ENCODE measurements around the gene IGSF11.

Gene IGSF11

DNA sequence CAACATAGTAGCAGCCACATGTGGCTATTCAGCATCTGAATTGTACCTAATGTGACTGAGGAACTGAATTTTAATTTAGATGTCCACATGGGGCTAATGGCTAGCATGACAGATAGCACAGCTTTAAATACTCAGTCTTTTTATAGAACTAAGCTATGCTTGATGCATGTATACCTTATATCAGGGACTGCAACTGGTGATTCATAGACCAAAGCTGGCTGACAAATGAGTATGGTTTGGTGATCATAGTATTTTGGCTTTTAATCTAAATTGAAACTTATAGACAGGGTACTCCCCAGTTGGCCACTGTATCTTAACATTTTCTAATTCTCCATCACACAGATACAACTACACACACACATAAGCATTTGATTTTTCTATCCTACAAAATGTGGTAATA lies 83.6 kb downstream of the IGSF11 start:
- TF ChIP-seq SUZ12 (IDR thresholded peaks at IDR 0.05) (no peak), BHLHE40 (IDR thresholded peaks at IDR 0.05; ENCODE audit: borderline replicate concordance) (no peak), TARDBP (IDR thresholded peaks at IDR 0.05) (no peak), HDGF (IDR thresholded peaks at IDR 0.05; ENCODE audit: borderline replicate concordance) (no peak), FOXM1 (IDR thresholded peaks at IDR 0.05; ENCODE audit: borderline replicate concordance) (no peak), NFRKB (IDR thresholded peaks at IDR 0.05) (no peak), CTBP1 (IDR thresholded peaks at IDR 0.05; ENCODE audit: borderline replicate concordance) (no peak)
- ChIA-PET CTCF (no interaction called here), POLR2A (no interaction called here)
- DNase-seq (ENCODE audit: extremely low spot score), result no peak

DNA sequence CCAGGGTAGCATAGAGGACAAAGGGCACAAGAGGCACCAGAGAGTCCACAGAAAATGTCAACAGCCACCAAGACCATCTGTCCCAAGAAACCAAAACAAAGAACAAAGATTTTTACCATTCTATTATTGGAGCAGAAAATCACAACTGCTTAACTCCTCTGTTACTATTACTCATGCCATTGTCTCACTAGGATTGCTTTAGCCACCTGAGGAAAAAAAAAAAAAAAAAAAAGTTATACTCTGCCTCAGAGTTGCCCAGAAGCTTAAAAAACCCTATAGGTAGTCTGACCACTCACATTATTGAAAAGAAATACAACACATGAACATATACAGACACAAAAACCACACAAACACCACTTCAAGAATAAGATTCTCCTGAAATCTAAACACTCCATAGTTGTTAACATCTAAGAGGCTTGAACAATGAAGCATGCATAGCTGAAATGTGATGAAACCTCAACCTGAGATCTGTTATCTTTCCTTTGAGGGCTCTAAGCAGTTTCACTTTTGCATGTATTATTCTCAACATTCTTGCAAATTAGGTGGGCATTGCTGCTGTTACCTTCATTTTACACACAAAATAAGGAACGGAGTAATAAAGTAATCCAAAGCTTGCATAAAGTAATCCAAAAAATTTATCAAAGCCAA lies 85.4 kb downstream of the IGSF11 start:
- no peak for TF ChIP-seq ELF4 (IDR thresholded peaks at IDR 0.05)
- ChIA-PET POLR2A (no interaction called here), CTCF (no interaction called here)
- no peak for DNase-seq (ENCODE audit: extremely low spot score)

DNA sequence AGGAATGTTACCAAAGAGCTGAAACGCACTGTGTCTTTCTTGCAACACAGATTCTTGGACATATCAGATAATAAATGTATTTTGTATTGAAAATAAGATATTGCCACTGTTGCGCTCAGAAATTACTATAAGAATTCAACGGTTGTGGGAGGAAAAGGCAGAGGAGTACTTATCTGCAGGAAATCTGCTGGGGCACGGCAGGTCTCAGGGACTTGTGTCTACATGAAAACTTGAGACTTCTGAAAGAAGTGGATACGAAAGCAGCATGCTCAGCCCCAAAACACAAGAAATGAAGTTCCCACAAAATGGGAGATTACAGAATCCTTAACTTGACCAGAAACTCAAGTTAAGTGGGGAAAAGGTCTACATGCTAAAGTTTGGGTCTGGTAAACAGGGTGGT lies 86.5 kb downstream of the IGSF11 start:
- ChIA-PET CTCF (no interaction called here), POLR2A (no interaction called here)
- no peak for TF ChIP-seq TARDBP (IDR thresholded peaks at IDR 0.05)
- TF ChIP-seq, protein P1, sequence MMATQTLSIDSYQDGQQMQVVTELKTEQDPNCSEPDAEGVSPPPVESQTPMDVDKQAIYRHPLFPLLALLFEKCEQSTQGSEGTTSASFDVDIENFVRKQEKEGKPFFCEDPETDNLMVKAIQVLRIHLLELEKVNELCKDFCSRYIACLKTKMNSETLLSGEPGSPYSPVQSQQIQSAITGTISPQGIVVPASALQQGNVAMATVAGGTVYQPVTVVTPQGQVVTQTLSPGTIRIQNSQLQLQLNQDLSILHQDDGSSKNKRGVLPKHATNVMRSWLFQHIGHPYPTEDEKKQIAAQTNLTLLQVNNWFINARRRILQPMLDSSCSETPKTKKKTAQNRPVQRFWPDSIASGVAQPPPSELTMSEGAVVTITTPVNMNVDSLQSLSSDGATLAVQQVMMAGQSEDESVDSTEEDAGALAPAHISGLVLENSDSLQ (IDR thresholded peaks at IDR 0.05), result no peak
- TF ChIP-seq ELF4 (IDR thresholded peaks at IDR 0.05), result no peak
- no peak for TF ChIP-seq FOXK2 (IDR thresholded peaks at IDR 0.05)
- no peak for TF ChIP-seq SUZ12 (IDR thresholded peaks at IDR 0.05)
- TF ChIP-seq L3MBTL2 (conservative IDR thresholded peaks at IDR 0.05), result no peak
- TF ChIP-seq SP1 (IDR thresholded peaks at IDR 0.05), result no peak
- TF ChIP-seq NFRKB (IDR thresholded peaks at IDR 0.05), result no peak
- TF ChIP-seq ZNF384 (IDR thresholded peaks at IDR 0.05), result no peak
- no peak for TF ChIP-seq BHLHE40 (IDR thresholded peaks at IDR 0.05; ENCODE audit: borderline replicate concordance)
- TF ChIP-seq FOXA1 (IDR thresholded peaks at IDR 0.05), result no peak
- TF ChIP-seq ARNT (IDR thresholded peaks at IDR 0.05), result no peak
- TF ChIP-seq HDGF (IDR thresholded peaks at IDR 0.05; ENCODE audit: borderline replicate concordance), result no peak
- TF ChIP-seq CTBP1 (IDR thresholded peaks at IDR 0.05; ENCODE audit: borderline replicate concordance), result no peak
- TF ChIP-seq FOXM1 (IDR thresholded peaks at IDR 0.05; ENCODE audit: borderline replicate concordance), result no peak
- no peak for TF ChIP-seq LEF1 (IDR thresholded peaks at IDR 0.05; ENCODE audit: borderline replicate concordance)
- no peak for DNase-seq (ENCODE audit: extremely low spot score)

GRCh38 chr3:118946449-118946848 lies 88.2 kb downstream of the IGSF11 start:
- ChIA-PET CTCF (no interaction called here), POLR2A (no interaction called here)
- TF ChIP-seq ARNT (IDR thresholded peaks at IDR 0.05), result no peak
- no peak for TF ChIP-seq L3MBTL2 (conservative IDR thresholded peaks at IDR 0.05)
- TF ChIP-seq ZNF384 (IDR thresholded peaks at IDR 0.05), result no peak
- no peak for TF ChIP-seq ELF4 (IDR thresholded peaks at IDR 0.05)
- no peak for TF ChIP-seq FOXA1 (IDR thresholded peaks at IDR 0.05)
- TF ChIP-seq FOXM1 (IDR thresholded peaks at IDR 0.05; ENCODE audit: borderline replicate concordance), result no peak
- no peak for TF ChIP-seq BHLHE40 (IDR thresholded peaks at IDR 0.05; ENCODE audit: borderline replicate concordance)
- TF ChIP-seq LEF1 (IDR thresholded peaks at IDR 0.05; ENCODE audit: borderline replicate concordance), result no peak
- no peak for TF ChIP-seq SUZ12 (IDR thresholded peaks at IDR 0.05)
- DNase-seq (ENCODE audit: extremely low spot score), result no peak

- POLR2A ChIA-PET, result no interaction called here
- no peak for TF ChIP-seq SP1 (IDR thresholded peaks at IDR 0.05)
- TF ChIP-seq ZNF384 (IDR thresholded peaks at IDR 0.05), result no peak
- no peak for TF ChIP-seq TARDBP (IDR thresholded peaks at IDR 0.05)
- TF ChIP-seq NFRKB (IDR thresholded peaks at IDR 0.05), result no peak
- TF ChIP-seq HDGF (IDR thresholded peaks at IDR 0.05; ENCODE audit: borderline replicate concordance), result no peak
- no peak for TF ChIP-seq FOXA1 (IDR thresholded peaks at IDR 0.05)
- TF ChIP-seq, protein P1 (IDR thresholded peaks at IDR 0.05), result no peak
- TF ChIP-seq FOXM1 (IDR thresholded peaks at IDR 0.05; ENCODE audit: borderline replicate concordance), result no peak
- TF ChIP-seq BHLHE40 (IDR thresholded peaks at IDR 0.05; ENCODE audit: borderline replicate concordance), result no peak
- no peak for TF ChIP-seq SUZ12 (IDR thresholded peaks at IDR 0.05)
- no peak for TF ChIP-seq ARNT (IDR thresholded peaks at IDR 0.05)
- no peak for TF ChIP-seq CTBP1 (IDR thresholded peaks at IDR 0.05; ENCODE audit: borderline replicate concordance)
- TF ChIP-seq LEF1 (IDR thresholded peaks at IDR 0.05; ENCODE audit: borderline replicate concordance), result no peak
- no peak for TF ChIP-seq L3MBTL2 (conservative IDR thresholded peaks at IDR 0.05)
- no peak for TF ChIP-seq ELF4 (IDR thresholded peaks at IDR 0.05)
- TF ChIP-seq FOXK2 (IDR thresholded peaks at IDR 0.05), result no peak
Measured at GRCh38 chr3:118945834-118946233, 88.8 kb downstream of the IGSF11 start.

DNA sequence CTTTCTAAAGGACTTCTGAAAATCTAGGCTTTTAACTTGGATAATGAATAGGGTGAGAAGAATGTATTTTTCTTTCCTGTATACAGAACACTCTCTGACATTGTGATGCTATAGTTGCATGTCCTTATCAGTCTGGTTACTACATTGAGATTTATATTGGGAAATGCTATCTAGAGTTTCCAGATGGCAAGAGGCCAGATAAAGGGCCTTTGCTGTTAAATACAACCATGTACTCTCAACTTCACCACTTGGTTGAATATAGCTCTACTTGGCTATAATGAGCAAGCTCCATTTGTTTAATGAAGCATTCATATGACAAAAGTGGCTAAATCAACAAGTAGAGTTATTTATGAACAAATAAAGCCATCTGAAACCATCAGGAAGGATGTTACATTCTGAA lies 91.0 kb downstream of the IGSF11 start:
- TF ChIP-seq SP1 (IDR thresholded peaks at IDR 0.05) (no peak), CTBP1 (IDR thresholded peaks at IDR 0.05; ENCODE audit: borderline replicate concordance) (no peak), BHLHE40 (IDR thresholded peaks at IDR 0.05; ENCODE audit: borderline replicate concordance) (no peak), NFRKB (IDR thresholded peaks at IDR 0.05) (no peak), ELF4 (IDR thresholded peaks at IDR 0.05) (no peak), ZNF384 (IDR thresholded peaks at IDR 0.05) (no peak), HDGF (IDR thresholded peaks at IDR 0.05; ENCODE audit: borderline replicate concordance) (no peak), SUZ12 (IDR thresholded peaks at IDR 0.05) (no peak), TARDBP (IDR thresholded peaks at IDR 0.05) (no peak), ARNT (IDR thresholded peaks at IDR 0.05) (no peak), L3MBTL2 (conservative IDR thresholded peaks at IDR 0.05) (no peak), FOXA1 (IDR thresholded peaks at IDR 0.05) (no peak), LEF1 (IDR thresholded peaks at IDR 0.05; ENCODE audit: borderline replicate concordance) (no peak), FOXM1 (IDR thresholded peaks at IDR 0.05; ENCODE audit: borderline replicate concordance) (no peak), FOXK2 (IDR thresholded peaks at IDR 0.05) (no peak)
- TF ChIP-seq, protein P1 (IDR thresholded peaks at IDR 0.05), result no peak
- CTCF ChIA-PET, result no interaction called here
- POLR2A ChIA-PET, result no interaction called here
- DNase-seq (ENCODE audit: extremely low spot score), result no peak

More at GRCh38 chr3:118945834-118946233, 88.8 kb downstream of the IGSF11 start:
- CTCF ChIA-PET, result no interaction called here
- no peak for DNase-seq (ENCODE audit: extremely low spot score)
